ENCODE results near the gene TFDP2. TPM values are rescaled to one million over a fixed set of nuclear protein-coding genes. Genes with fewer than 3 reads are reported as not detected.

Gene TFDP2
- total RNA-seq, 1 experiment from 2014 or later = 48.2 TPM

DNA sequence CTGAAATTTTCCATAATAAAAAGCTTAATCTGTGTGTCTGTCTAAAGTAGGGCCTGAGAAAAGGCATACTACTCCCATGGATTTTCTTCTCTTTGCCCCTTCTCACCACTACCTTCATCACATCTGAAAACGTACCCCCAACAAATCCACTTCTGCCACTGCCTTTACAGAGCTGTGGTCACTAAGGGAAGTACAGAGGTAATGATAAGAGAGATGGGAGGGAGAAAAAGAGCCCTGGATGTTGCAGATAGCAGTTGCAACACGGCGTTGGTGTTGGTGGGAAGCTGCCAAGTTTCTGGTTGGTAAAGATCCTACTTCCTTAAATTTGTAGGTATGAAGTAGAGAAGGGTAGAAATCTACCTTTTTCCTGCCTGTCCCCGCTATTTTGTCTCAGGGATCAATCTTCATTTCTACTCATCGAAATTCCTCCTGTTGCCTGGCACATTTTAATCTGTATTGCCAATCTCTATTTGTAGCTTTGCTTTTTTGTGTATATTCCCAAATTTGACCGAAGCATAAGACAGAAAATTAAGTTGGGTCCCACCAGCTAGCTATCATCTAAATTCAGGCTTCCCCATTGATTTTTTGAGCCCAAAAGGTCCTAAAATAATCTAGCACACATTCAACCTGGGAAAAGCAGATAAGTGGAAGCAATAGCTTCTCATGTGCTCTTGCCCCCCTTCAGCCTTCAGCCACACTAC lies 102.9 kb downstream of the TFDP2 start (continued):
- TF ChIP-seq AR (CRISPR knock-in tag; IDR thresholded peaks at IDR 0.05) (no peak), ZNF281 (CRISPR knock-in tag; IDR thresholded peaks at IDR 0.05) (no peak), TEAD1 (CRISPR knock-in tag; IDR thresholded peaks at IDR 0.05) (no peak), MYBL2 (CRISPR knock-in tag; IDR thresholded peaks at IDR 0.05) (no peak), CREB1 (CRISPR knock-in tag; IDR thresholded peaks at IDR 0.05) (no peak)
- TF ChIP-seq, protein P1, sequence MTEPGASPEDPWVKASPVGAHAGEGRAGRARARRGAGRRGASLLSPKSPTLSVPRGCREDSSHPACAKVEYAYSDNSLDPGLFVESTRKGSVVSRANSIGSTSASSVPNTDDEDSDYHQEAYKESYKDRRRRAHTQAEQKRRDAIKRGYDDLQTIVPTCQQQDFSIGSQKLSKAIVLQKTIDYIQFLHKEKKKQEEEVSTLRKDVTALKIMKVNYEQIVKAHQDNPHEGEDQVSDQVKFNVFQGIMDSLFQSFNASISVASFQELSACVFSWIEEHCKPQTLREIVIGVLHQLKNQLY (CRISPR knock-in tag; IDR thresholded peaks at IDR 0.05) = no peak
- TF ChIP-seq, protein P2, sequence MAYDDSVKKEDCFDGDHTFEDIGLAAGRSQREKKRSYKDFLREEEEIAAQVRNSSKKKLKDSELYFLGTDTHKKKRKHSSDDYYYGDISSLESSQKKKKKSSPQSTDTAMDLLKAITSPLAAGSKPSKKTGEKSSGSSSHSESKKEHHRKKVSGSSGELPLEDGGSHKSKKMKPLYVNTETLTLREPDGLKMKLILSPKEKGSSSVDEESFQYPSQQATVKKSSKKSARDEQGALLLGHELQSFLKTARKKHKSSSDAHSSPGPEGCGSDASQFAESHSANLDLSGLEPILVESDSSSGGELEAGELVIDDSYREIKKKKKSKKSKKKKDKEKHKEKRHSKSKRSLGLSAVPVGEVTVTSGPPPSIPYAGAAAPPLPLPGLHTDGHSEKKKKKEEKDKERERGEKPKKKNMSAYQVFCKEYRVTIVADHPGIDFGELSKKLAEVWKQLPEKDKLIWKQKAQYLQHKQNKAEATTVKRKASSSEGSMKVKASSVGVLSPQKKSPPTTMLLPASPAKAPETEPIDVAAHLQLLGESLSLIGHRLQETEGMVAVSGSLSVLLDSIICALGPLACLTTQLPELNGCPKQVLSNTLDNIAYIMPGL (CRISPR knock-in tag; IDR thresholded peaks at IDR 0.05) = no peak

DNA sequence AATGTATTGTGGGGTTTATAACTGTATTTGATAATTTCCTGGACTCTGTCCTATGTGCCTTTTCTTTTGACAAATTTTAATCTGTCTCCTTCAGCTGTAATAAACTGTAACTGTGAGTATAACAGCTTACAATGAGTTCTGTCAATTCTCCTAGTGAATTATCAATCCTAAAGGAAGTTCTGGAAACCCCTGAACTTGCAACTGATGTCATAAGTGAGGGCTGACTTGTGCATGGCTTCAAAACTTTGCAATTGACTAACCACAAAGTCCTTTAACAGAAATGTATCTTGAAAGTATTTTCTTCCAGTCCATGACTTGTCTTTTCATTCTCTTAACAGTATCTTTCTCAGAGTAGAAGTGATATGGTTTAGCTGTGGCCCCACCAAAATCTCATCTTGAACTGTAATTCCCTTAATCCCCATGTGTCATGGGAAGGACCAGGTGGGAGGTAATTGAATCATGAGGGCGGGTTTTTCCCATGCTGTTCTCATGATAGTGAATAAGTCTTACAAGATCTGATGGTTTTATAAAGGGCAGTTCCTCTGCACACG lies 108.3 kb downstream of the TFDP2 start:
- TF ChIP-seq PRRX2 (CRISPR knock-in tag; IDR thresholded peaks at IDR 0.05) = no peak
- no peak for TF ChIP-seq GABPB1 (CRISPR knock-in tag; IDR thresholded peaks at IDR 0.05)
- no peak for TF ChIP-seq CREB1 (CRISPR knock-in tag; IDR thresholded peaks at IDR 0.05)
- TF ChIP-seq SMAD4 (CRISPR knock-in tag; IDR thresholded peaks at IDR 0.05) = no peak
- no peak for TF ChIP-seq ZNF423 (CRISPR knock-in tag; IDR thresholded peaks at IDR 0.05)
- TF ChIP-seq TEAD4 (CRISPR knock-in tag; IDR thresholded peaks at IDR 0.05) = no peak
- no peak for TF ChIP-seq E2F4 (CRISPR knock-in tag; IDR thresholded peaks at IDR 0.05; ENCODE audit: borderline replicate concordance, low read depth)
- TF ChIP-seq, protein P1 (CRISPR knock-in tag; IDR thresholded peaks at IDR 0.05) = no peak
- TF ChIP-seq, protein P2 (CRISPR knock-in tag; IDR thresholded peaks at IDR 0.05) = no peak
- TF ChIP-seq, protein P3, sequence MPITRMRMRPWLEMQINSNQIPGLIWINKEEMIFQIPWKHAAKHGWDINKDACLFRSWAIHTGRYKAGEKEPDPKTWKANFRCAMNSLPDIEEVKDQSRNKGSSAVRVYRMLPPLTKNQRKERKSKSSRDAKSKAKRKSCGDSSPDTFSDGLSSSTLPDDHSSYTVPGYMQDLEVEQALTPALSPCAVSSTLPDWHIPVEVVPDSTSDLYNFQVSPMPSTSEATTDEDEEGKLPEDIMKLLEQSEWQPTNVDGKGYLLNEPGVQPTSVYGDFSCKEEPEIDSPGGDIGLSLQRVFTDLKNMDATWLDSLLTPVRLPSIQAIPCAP (CRISPR knock-in tag; IDR thresholded peaks at IDR 0.05) = no peak
- TF ChIP-seq ELF4 (CRISPR knock-in tag; IDR thresholded peaks at IDR 0.05; ENCODE audit: low read depth) = no peak
- TF ChIP-seq MXD4 (CRISPR knock-in tag; IDR thresholded peaks at IDR 0.05; ENCODE audit: borderline replicate concordance) = no peak
- TF ChIP-seq ZNF416 (CRISPR knock-in tag; IDR thresholded peaks at IDR 0.05) = no peak
- CTCF ChIA-PET = interaction anchor here (0.7 kb wide), 1 partner anchor 85 kb away, joined by 3 read pairs; no protein-coding TSS in a partner anchor
- Mint-ChIP-seq H3K4me3 (no peak overlapping the region), H3K27me3 (ENCODE audit: low read depth) (no peaks in the 10 kb centered on the region), H3K9me3 (peaks cover 3% of the 10 kb centered on the region; the same call in 1 of the 2 replicates), H3K36me3 (peaks cover 4% of the 10 kb centered on the region; the same call in 1 of the 2 replicates), H3K27ac (no peak overlapping the region), H3K4me1 (peaks cover 2% of the 10 kb centered on the region; the same call in 1 of the 2 replicates)
- POLR2A ChIA-PET = no interaction called here
- no peak for ATAC-seq
- no peak for DNase-seq (ENCODE audit: low spot score)

All from WTC11 (cell line).